Stimulated activated CD8-positive, alpha-beta memory T cell treated with anti-CD3 and anti-CD28 coated beads, Interleukin-12 subunit alpha, Interleukin-12 subunit beta, amount 100 ng/mL, for 1 hour (primary cell): Measurements from ENCODE around the gene CPEB4.

ENCODE experiments used
- DNase-seq: peaks from one replicate; pipeline ENCODE4 v3.0.0-alpha.2; 2020; ENCODE audit warnings: low read depth

Gene CPEB4

DNA sequence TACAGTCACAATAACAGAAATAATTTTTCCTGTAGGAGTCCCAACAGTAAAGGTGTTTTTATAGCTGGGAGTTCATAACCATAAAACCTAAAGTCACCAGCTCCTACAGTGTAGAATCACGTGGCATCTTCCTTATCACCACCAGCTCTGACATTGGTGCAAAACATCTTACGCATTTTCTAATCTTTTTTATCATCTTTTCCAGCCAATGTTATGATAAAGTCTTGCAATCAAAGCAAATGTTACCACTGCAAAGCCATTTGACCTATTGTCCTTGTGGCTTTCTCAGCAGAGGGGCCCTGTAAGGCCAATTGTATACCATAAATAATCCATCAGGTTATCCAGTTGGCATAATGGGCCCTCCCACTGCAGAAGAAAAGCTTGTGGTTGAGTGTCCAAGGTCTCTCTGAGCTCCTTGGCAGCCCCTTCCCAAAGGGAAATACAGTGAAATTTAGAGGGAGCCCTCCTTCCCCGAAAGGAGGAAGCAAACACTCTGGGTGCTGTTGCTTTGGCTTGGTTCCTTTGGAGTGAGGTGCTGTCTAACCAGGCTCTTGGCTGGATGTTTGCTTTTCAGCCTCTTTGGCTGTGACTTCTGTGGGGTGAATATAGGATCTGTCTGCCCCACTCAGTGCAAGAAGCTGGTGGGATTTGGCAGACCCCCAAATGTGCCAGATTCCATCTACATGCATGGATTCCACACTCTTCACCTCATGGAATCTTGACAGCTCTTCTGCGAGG, 29.3 kb upstream of the CPEB4 start:
- DNase-seq, result no peak

DNA sequence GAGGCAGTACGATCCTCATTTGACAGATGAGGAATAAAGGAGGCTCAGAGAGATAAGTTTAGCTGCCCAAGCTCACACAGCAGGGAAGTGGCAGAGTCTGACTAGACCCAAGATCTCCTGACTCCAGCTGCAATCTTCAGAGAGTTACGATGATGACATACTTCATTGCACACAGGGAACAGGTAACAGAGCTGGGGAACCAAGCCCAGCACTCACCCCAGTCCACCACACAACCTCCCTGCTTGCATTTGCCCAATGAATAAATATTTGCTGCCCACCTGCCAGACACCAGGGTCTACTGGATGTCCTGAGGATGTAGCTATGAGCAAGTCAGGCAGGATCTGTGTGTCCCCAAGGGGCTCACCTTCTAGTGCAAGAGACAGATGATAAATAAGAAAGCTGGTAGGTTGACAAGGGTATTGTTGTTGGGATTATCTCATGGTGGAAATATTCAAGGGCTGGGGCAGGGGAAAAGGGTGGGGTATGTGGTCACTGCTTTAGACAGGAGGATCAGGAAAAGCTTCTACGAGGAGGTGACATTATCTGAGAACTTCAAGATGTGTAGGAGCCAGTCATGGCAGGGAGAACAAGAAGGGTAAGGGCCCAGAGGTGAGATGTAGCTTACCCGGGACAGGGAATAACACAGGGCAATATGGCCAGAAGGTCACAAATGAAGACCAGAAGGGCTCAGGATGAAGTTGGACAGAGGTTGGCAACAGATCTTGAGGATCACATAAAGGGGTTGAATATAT, 28.6 kb upstream of the CPEB4 start:
- no peak for DNase-seq

DNA sequence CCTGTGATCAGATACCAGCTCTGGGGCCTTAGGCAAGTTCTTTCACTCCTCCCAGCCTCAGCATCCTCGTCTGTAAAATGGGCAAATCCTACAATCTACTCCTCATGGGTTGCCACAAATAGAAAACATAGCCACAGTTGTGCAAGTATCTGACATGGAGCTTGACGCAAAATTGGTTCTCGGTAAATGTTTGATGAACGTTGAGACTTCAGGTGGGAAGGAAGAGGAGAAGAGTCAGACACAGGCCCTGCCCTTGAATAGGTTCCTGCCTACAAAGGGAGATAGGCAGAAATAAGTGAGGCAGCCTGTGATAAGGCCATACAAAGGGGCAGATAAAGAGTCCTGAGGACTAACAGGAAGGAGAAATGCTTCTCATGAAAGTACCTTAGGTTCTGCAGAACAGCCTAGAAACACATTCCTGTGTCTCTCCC, 26.1 kb upstream of the CPEB4 start:
- no peak for DNase-seq

GRCh38 chr5:173863359-173863758, 24.8 kb upstream of the CPEB4 start:
- DNase-seq, result no peak

DNA sequence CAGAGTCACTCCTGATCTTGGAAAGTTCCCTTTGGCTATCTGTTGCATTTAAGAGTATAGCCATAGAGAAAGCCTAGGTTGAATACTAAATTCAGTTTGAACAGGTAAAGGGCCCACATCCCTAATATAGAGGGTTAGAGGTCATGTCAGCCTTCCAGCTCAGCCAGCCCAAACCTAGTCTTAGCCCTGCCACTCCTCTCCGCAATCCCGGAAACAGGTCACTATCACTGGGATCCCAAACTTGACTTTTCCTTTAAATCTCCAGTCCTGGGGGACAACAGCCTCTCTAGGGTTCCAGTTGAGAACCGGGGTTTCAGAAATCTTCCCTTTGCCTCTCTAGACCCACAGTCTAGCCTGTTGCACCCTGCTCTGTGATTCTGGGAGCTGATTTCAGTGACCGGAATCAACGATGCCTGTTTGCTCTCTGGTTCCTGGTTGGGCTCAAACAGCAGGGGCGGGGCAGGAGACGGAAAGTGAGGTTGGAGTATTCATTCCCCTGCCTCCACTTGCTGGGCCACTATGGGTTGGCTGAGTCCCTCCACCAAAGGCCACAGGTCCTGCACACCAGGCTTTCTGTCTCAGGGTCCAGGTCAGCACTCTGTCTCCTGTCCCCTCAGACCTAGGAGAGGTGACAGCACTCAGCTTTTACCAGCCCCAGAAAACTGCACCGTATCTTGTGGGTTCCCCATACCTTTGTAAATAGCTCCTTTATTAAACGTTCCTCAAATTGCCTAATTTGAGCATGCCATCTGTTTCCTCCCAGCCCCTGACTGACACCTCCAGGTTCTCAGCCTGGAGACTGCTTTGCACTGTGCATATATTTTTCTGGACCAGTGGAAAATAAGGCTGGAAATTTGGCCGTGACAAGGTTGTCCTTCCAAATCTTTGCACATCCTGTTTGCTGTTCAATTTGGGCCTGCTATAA, 23.8 kb upstream of the CPEB4 start:
- no peak for DNase-seq

DNA sequence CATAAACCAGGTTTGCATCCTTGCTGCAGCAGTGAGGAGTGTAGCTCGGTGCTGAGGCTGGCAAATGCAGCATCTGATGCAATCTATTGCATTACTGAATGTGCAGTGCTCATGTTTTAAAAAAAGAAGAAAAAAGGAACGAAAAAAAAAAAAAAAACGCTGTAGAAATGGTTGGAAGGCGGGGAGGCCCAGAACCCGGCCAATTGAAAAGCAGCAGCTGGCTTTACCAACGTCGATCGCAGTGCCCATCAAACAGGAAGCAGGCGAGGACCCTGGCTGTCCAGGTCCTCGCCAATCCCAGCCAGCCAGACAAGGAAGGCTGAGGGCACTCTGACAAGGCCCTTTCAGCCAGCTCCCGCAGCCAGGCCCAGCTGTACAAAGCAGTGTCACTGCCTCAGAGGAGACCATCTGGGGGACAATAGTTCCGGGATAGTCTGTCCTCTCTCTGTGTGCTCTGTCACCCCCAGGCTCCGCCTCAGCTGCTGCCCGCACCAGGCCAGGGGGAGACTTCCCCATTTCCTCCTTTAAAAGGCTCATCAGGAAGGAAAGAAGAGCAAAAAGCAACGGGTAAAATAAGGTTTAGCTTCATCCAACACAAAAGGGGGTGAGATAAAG, 21.8 kb upstream of the CPEB4 start:
- DNase-seq, result no peak

DNA sequence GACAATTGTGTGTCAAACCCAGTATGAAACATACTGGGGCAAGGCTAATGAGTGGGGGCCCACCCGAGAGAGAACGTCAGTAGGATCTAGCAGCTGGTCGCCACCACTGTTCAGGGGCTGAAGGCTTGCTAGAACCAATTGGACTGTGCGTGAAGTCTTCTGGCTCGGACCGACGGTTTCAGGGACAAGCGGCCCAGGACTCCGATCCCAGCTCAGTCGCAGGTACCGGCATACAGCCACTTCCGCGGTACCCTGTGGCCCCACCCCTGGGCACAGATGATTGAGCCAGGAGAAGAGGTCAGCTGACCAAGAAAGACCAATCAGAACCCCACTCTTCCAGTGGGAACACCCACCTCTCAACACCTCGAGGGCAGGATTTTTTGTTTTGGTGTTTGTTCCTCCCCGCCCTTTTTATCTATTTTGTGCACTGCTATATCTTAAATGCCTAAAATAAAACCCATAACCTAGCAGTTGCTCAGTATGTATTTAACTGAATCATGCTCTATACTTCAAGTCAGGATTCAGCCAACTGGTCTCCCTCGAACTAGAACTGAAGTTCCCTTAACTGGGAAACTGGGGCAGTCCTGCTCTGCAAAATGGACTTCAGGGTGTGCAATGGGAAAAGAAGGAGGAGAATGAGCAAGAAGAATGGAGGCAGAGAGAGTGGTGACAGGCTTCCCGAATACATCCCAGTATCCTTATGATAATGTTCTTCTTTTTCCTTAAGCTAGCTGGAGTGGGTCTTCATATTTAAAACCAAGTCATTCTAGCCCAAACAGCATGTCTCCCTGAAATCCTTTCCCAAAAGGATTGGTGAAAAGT, 21.1 kb upstream of the CPEB4 start:
- DNase-seq, result no peak

GRCh38 chr5:173868096-173868880, 19.9 kb upstream of the CPEB4 start:
- DNase-seq, result no peak

- no peak for DNase-seq
Observed at GRCh38 chr5:173869316-173869715, 18.8 kb upstream of the CPEB4 start.

- no peak for DNase-seq
Observed at GRCh38 chr5:173872957-173873305, 15.2 kb upstream of the CPEB4 start.

DNA sequence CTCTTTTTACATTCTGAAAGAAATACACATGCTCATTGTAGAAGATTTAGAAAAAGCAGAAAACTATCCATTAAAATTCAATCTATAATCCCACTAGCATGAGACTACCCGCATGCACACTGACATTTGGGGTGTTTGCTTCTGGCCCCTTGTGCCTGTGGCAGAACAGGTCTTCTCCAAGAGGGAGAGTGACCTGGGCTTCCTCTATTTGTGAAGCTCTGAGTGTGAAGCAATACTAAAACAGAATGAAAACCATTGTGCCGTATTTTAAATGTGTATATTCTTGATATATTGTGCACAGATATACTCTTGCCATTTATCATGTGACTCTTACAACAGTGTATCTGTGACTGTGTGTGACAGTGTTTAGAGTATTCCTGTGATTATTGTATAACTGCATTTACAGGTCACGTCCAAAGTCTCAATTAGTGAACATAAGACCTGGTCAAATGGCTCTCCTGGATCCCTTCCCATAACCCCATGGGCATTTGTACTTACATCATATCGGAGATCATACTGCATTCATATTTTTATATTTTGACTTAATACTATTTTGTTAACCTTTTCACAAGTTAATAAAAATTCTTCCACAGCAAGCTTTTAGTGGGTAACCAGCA, 14.7 kb upstream of the CPEB4 start:
- DNase-seq, result no peak

DNA sequence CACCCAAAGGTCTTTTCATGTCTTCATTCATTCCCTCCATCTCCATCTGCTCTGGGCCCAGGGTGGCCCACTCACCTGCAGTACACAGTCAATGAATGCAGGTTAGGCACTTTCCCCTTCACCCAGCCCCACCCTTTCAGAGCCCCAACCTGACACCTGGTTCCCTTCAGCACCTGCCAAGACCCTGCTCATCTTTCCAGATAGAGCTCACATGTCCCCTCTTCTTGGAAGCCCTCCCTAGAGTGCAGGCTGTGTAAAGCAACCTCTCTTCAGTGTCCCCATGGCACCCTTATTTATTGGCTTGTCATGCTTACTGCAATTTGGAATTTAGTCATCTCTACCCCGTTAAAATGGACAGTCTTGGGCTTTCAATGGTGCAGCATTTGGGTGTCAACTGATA, 13.0 kb upstream of the CPEB4 start:
- no peak for DNase-seq

DNA sequence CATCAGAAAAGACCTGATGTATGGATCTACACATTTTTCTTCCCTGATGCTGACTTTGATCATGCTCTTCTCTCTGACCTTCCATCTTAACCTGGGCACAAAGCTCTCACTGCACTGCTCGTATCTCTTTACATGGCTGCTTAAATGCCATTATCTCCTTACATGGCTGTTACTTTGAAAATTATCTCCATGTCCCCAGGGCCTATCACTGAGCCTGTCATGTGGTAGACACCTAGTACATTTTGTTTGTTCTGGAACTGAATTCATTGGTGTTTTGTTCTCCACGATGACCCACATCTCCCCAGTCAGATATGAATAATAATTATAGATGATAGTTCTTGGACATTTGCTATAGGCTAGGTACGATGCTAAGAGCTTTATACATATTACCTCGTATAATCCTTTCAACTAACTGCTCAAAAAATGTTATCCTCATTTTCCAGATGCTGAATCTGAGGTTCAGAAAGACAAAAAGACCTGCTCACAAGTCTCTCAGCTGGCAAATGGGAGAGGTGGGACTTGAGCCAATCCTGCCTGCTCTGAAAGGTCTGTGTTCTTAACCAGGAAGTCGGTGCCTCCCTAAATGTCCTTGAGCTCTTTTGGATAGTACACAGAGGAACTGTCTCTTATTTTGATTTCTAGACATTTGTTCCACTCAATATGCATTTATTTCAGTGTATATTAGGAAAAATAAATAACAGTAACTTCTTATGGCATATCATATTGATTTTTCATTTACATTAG, 9.8 kb upstream of the CPEB4 start:
- no peak for DNase-seq

- DNase-seq, result no peak
Observed at GRCh38 chr5:173880306-173880985, 7.7 kb upstream of the CPEB4 start.

DNA sequence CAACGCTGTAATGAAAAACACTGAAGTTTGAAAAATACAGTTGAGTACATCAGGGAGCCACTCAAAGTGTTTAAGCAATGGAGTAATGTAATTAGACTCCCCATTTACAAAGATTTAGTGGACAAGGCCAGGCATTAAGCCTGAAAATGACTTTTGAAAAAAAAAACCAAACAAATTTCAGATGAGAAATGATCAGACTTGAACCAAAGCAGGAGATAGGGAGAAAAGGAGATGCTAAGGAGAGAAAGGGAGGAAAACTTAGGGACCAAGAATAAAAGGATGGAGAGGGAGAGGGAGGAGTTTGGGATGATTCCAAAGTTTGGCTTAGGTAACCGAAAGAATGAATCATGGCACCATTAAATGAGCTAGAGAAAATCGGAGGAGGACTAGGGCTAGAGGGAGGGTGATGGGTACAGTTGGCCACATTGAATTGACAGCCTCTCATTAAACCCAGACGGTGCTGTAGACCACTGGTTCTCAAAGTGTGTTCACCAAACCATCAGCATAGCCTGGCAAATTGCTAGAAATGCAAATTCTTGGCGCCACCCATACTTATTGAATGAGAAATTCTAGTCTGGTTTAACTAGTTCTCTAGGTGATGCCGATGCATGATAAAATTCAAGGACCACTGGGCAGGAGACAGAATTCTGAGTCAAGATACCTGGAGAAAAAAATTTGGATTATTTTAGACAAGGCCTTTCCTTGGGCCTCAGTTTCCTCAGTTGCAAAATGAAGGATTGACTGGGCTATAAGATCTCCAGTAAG, 6.2 kb upstream of the CPEB4 start:
- DNase-seq, result no peak

- DNase-seq, result no peak
Observed at GRCh38 chr5:173882632-173883031, 5.5 kb upstream of the CPEB4 start.

GRCh38 chr5:173883347-173883924, 4.7 kb upstream of the CPEB4 start:
- no peak for DNase-seq
